ENCODE results near the gene RNPEPL1.

DNA sequence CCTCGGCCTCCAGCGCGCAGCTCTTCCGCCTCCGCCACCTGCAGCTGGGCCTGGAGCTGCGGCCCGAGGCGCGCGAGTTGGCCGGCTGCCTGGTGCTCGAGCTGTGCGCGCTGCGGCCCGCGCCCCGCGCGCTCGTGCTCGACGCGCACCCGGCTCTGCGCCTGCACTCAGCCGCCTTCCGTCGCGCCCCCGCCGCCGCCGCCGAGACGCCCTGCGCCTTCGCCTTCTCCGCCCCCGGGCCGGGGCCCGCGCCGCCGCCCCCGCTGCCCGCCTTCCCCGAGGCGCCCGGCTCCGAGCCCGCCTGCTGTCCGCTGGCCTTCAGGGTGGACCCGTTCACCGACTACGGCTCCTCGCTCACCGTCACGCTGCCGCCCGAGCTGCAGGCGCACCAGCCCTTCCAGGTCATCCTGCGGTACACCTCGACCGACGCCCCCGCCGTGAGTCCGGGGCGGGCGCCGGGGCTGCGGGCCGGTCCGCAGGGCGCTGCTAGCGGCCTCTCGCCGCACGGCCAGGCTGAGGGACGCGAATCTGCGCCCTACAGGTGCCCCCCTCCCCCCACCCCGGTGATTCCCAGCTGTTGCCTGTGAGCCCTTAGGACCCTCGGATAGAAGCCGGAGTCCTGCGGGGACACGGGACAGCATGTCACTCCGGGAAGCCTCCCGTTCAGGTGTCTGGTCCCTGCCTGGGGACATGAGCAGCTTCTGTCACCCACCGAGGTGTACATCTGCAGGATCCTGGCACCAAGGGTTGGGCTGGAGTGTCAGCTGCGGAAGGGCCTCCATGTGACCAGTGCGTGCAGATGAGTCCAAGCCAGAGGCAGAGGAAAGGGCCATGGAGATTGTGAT, 616 bp downstream of the RNPEPL1 start:
- TF ChIP-seq, protein P1, sequence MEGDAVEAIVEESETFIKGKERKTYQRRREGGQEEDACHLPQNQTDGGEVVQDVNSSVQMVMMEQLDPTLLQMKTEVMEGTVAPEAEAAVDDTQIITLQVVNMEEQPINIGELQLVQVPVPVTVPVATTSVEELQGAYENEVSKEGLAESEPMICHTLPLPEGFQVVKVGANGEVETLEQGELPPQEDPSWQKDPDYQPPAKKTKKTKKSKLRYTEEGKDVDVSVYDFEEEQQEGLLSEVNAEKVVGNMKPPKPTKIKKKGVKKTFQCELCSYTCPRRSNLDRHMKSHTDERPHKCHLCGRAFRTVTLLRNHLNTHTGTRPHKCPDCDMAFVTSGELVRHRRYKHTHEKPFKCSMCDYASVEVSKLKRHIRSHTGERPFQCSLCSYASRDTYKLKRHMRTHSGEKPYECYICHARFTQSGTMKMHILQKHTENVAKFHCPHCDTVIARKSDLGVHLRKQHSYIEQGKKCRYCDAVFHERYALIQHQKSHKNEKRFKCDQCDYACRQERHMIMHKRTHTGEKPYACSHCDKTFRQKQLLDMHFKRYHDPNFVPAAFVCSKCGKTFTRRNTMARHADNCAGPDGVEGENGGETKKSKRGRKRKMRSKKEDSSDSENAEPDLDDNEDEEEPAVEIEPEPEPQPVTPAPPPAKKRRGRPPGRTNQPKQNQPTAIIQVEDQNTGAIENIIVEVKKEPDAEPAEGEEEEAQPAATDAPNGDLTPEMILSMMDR (IDR thresholded peaks at IDR 0.05) = no peak
- peak in 1 of 2 donors; percentile 52 for TF ChIP-seq POLR2A (IDR thresholded peaks at IDR 0.05)

Measured in Peyer's patch (tissue), 4 donors.